CD4-positive, alpha-beta T cell treated with Interleukin-2 at 100 ng/mL for 4 hours (primary cell): Measurements from ENCODE around the gene UGCG.
"Not testable (repeated sequence)": the region's sequence is repeated elsewhere in the genome, so short reads cannot be mapped to it uniquely, and the experiment has no call there.

Experiments used
- DNase-seq: peaks from one replicate; pipeline ENCODE4 v3.0.0-alpha.2; 2020; ENCODE audit warnings: low spot score

Gene UGCG

GRCh38 chr9:111953444-111953843 lies 56.8 kb downstream of the UGCG start:
- DNase-seq, result no peak

- no peak for DNase-seq
These were observed 58.4 kb downstream of the UGCG start for GRCh38 chr9:111955048-111955447.

- DNase-seq, result peak; percentile 24
These were observed 61.4 kb downstream of the UGCG start for GRCh38 chr9:111957856-111958631.

- DNase-seq, result no peak
These were observed 63.1 kb downstream of the UGCG start for GRCh38 chr9:111959468-111960359.

GRCh38 chr9:111960485-111960884 lies 63.9 kb downstream of the UGCG start:
- DNase-seq, result not testable (repeated sequence)

GRCh38 chr9:111961009-111961408 lies 64.4 kb downstream of the UGCG start:
- no peak for DNase-seq

GRCh38 chr9:111961575-111961974 lies 65.0 kb downstream of the UGCG start:
- no peak for DNase-seq

GRCh38 chr9:111962021-111962420 lies 65.4 kb downstream of the UGCG start:
- DNase-seq, result no peak

GRCh38 chr9:111963995-111964394 lies 67.4 kb downstream of the UGCG start:
- no peak for DNase-seq

GRCh38 chr9:111965566-111966019 lies 69.0 kb downstream of the UGCG start:
- DNase-seq, result no peak

- DNase-seq, result no peak
These were observed 69.6 kb downstream of the UGCG start for GRCh38 chr9:111966124-111966723.

- no peak for DNase-seq
These were observed 70.3 kb downstream of the UGCG start for GRCh38 chr9:111966861-111967291.

- DNase-seq, result no peak
These were observed 71.0 kb downstream of the UGCG start for GRCh38 chr9:111967621-111968020.

GRCh38 chr9:111969061-111969460 lies 72.4 kb downstream of the UGCG start:
- no peak for DNase-seq

- DNase-seq, result no peak
These were observed 73.0 kb downstream of the UGCG start for GRCh38 chr9:111969622-111970021.

- no peak for DNase-seq
These were observed 74.2 kb downstream of the UGCG start for GRCh38 chr9:111970827-111971226.

GRCh38 chr9:111974092-111974681 lies 77.6 kb downstream of the UGCG start:
- no peak for DNase-seq

GRCh38 chr9:111975709-111976108 lies 79.1 kb downstream of the UGCG start:
- DNase-seq, result peak; percentile 22

GRCh38 chr9:111978616-111979015 lies 82.0 kb downstream of the UGCG start:
- DNase-seq, result no peak

GRCh38 chr9:111979561-111979960 lies 82.9 kb downstream of the UGCG start:
- DNase-seq, result no peak

GRCh38 chr9:111980398-111980797 lies 83.8 kb downstream of the UGCG start:
- DNase-seq, result no peak

- no peak for DNase-seq
These were observed 86.9 kb downstream of the UGCG start for GRCh38 chr9:111983484-111983908.
